GM21526 (cell line): Measurements from ENCODE around the gene RSPH10B2.
"Not testable (repeated sequence)": the region's sequence is repeated elsewhere in the genome, so short reads cannot be mapped to it uniquely, and the experiment has no call there.

ENCODE experiments used
- ATAC-seq: cut with Tn5 transposase; IDR thresholded peaks from one replicate; pipeline ENCODE4 v1.9.1; 2021; ENCODE audit warnings: moderate library complexity; ENCODE audit not compliant: unreplicated experiment, low FRiP score

Gene RSPH10B2

DNA sequence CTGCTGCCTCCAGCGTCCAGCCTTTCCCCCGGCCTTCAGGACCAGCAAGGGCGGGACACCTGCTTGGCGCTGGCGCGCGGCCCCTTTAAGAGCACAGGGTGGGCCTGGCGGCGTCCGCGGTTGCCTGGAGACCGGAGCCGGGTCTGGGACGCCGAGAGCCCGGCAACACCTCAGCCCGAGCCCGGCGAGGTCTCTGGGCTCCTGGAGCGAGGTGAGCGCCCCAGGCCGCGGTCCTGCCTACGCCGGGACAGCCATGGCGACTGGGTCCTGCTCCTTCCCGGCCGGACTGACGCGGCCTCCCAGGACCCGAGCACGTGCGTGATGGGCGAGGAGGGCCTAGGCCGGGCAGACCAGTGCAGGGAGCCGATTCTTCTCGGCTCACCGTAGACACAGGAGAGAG is at the start of gene RSPH10B2:
RSPH10B2 (plus strand) TSS at position 140 of the 400 bp plus-strand sequence. CDS start 3,575 bp downstream, outside the sequence.
- not testable (repeated sequence) for ATAC-seq

DNA sequence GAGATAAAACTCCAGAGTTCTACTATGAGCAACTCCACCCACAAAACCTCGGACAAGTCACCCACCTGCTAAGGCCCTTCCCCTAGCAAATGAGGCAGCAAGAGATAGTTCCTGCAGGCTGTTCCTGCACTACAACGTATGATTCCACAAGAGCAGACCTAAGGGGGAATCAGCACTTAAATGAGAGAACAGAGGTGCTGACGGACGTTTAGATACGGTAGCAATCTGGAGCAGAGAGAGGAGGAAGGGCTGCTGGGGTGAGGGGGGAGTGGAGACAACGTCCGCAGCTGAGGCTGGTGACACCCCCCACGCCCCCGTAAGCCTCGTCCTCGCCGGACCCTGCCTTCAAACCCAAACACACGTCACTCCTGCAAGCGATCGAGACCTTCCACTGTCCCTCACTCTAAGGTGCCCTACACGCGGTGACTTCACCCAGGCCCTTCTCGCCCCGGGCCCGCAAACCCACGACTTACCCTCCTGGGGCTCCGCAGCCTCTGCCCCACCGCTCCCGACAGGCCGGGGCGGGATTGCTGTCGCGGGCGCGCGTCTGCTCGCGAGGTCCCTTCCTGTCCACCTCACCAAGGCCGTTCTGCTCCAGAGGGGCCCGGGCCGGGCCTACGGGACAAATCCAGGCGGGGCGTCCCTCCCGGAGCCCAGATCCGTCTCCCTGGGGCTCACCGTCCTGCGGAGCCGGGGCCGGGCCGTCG is 47.8 kb upstream of the RSPH10B2 start:
- ATAC-seq, result peak; percentile 25

DNA sequence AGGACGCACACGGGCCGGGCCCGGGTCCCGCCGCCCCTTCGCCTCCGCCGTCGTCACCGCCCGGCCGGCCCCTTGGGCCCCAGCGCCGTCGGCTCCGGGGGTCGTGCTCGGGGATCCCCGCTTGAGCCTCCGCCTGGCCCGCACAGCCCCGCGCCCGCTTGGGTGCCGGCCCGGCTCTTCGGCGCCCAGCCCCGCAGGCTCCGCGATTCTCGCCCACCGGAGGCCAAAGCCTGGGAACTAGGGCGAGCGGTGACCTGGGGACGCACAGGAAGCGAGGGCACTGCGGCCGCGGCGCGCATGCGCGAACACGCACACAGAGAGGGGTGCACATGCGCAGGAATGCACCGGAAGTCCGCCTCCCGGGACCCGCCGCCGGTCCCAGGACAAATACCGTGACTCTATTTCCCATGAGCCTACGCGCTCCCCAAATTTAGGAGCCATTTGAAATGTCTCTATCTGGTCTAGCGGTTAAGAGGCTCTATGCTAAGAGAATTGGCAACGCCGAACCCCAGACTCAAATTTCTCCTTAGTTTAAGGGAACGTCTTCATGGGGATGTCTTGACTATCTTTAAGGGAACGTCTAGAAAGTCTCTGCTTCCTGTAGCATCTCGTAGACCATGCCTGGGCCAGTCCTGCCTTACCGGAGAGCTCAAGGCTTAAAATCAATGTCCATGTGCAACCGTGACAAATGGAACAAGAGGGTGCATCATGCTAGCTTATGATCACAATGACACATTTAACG is 47.1 kb upstream of the RSPH10B2 start, which contains the start of gene ZNF12:
ZNF12 (minus strand) TSS at position 282 of the 742 bp plus-strand sequence. CDS start 1,774 bp downstream, outside the sequence.
- ATAC-seq, result peak; percentile 92

DNA sequence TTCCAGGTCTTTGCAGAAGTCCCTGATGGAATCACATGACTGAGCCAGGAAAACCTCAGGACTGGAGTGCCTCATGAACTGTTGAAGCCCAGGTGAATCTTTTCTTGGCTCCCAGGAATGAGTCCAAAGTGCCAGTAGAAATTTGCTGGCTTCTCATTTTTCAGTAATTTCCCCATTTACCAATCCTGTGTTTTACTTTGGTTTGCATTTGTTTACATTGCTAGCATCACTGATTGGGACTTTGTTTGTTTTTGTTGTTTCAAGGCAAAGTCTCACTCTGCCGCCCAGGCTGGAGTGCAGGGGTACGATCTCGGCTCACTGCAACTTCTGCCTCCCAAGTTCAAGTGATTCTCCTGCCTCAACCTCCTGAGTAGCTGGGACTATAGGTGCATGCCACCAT is 45.6 kb upstream of the RSPH10B2 start:
- no peak for ATAC-seq

- ATAC-seq, result no peak
These were observed 44.1 kb upstream of the RSPH10B2 start for GRCh38 chr7:6709808-6710207.

GRCh38 chr7:6714360-6714759 is 39.5 kb upstream of the RSPH10B2 start:
- ATAC-seq, result no peak

DNA sequence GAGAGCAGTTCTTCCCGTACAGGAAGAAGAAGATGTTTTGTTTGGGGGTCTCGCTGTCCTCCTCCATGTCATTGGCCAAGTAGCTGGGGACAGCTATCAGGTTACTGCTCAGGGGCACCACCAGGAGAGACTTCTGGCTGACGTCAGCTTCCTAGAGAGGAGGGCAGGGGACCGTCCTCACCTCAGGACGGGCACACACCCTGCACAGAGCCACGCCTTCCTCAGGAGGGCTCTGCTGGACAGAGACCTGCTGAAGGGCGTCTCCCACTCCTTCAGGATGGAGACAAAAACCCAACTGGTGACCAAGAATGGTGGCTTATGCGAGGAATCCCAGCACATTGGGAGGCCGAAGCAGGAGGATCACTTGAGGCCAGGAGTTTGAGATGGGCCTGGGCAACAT is 38.0 kb upstream of the RSPH10B2 start:
- not testable (repeated sequence) for ATAC-seq

DNA sequence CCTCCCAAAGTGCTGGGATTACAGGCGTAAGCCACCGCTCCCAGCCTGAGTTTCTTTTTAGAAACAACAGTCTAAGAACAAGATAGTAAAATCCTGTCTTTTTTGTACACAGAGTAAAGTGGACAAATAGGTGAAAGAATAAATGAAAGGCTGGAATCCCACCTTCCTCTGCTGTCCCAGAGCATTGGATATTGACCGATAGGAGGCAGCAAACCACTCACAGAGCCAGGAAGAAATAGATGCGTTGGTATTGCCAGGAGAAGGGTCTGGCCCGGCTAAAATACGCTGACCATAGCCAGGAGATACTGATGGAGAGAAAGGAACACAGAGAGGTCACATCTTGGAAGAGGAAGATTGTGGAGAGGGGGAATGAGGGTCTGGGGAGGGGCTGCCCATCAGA is 35.8 kb upstream of the RSPH10B2 start:
- ATAC-seq, result no peak

GRCh38 chr7:6724351-6724750 is 29.6 kb upstream of the RSPH10B2 start:
- not testable (repeated sequence) for ATAC-seq

DNA sequence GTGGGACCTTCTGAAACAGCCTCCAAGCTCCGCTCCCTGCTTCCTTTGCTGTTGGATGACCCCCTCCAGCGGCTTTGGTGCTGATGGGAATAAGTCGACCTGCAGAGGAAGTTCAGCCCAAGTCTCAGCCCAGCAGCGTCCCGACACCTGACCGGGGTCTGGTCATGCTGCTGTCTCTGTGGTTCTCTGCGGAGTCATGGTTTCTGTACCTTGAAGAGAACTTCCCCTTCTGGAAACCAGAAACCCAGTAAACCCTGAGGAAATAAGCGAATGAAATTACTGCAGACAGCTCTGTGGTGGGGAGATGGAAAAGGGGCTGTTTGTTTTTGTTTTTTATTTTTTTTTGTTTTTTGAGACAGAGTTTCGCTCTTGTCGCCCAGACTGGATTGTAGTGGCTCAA is 28.9 kb upstream of the RSPH10B2 start:
- peak; percentile 60 for ATAC-seq

DNA sequence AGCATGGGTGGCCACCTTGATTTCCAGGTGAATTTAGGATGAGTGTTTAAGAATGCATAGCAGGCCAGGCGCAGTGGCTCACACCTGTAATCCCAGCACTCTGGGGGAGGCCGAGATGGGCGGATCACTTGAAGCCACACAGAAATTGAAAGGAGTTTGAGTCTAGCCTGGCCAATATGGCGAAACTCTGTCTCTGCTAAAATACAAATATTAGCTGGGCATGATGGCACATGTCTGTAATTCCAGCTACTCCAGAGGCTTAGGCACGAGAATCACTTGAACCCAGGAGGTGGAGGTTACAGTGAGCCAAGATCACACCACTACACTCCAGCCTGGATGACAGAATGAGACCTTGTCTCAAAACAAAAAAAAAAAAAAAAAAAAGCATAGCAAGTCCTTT is 27.6 kb upstream of the RSPH10B2 start:
- not testable (repeated sequence) for ATAC-seq

DNA sequence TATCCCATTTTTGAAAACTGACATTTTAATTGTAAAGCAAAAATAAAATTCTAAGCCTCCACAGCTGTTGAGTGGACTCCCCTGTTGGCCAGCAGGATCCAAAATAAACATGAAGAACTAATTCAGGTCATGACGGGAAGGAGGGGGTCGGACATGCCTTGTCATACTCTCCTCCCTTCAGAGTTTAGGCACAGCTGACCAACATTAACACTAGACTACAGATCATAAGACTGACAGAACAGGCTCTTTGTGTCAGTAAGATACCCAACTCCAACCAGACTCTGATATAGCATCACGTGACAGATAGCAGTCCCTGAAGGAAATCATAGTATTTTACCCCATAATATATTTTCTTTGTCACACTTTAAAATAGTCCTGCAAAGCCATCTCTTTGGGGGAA is 26.2 kb upstream of the RSPH10B2 start:
- ATAC-seq, result no peak

- not testable (repeated sequence) for ATAC-seq
These were observed 24.9 kb upstream of the RSPH10B2 start for GRCh38 chr7:6728893-6729491.

DNA sequence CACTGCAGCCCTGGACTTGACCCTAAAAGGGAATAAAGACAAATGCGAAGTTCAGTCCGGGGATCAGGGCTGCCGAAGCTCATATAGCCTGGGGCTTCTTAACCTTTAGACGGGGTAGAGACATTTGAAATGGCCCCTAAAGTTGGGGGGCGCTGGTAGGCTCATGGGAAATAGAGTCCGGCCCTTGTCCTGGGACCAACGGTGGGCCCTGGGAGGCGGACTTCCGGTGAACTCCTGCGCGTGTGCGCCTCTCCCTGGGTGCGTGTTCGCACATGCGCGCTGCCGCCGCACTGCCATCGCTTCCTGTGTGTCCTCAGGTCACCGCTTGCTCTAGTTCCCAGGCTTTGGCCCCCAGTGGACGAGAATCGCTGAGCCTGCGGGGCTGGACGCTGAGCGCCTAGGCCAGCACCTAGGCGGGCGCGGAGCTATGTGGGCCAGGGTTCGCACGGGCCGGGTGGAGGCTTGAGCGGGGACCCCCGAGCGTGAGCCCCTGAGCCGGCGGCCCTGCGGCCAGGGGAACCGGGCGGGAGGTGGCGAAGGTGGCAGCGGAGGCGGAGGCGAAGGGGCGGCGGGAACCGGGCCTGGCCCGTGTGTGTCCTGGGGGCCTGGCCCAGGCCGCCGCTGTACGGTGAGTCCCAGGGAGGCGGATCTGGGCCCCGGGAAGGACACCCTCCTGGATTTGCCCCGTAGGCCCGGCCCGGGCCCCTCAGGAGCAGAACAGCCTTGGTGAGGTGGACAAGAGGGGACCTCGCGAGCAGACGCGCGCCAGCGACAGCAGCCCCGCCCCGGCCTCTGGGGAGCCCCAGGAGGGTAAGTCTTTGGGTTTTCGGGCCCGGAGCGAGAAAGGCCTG is 24.2 kb upstream of the RSPH10B2 start:
- ATAC-seq, result peak; percentile 91

GRCh38 chr7:6730343-6730633 is 23.6 kb upstream of the RSPH10B2 start:
- peak; percentile 18 for ATAC-seq

GRCh38 chr7:6738415-6738814 is 15.5 kb upstream of the RSPH10B2 start:
- ATAC-seq, result not testable (repeated sequence)

GRCh38 chr7:6744410-6745100 is 9.3 kb upstream of the RSPH10B2 start:
- ATAC-seq, result not testable (repeated sequence)

DNA sequence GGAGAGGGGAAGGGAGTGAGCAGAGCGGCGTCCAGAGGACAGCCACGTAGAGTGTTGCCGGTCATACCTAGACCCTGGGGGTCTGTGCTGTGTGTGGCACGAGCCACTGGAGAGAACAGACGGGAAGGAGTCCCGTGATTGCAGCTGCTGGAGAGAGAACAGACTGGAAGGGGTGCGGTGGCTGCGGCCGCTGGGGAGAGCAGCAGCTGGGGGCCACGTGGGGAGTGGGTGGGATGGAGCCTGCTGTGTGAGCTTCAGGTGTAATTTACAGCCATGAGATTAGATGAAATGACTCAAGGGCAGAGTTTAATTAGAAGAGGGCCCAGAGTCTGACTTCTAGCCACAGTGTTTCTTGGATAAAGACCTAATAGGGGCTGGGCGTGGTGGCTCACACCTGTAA is 4.6 kb upstream of the RSPH10B2 start:
- not testable (repeated sequence) for ATAC-seq

- ATAC-seq, result not testable (repeated sequence)
These were observed 3.7 kb upstream of the RSPH10B2 start for GRCh38 chr7:6750173-6750572.

DNA sequence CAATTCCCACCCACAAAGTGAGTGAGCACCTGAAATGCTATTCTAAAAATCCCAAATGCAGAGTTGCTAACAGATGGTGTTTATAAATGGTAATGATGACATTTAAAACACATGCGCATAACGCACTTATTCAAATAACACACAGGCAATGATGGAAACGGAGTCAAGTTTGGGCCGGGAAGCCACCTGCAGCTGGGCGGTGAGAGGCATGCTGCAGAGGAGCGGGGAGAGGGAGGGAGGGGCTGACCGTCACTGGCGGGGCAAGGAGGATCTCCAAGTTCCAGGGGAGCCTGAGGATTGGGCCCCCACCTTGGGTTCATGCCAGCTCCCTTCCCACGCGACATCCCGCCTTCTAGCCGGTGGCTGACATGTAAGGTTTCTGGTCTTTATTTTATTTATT is 7.3 kb downstream of the RSPH10B2 start:
- not testable (repeated sequence) for ATAC-seq
